LNCAP (cell line): ENCODE measurements around the gene MFN2.

Experiments used
- CTCF ChIP-seq: fragments of 450-650 bp; IDR thresholded peaks from 2 replicates; pipeline ENCODE4 v1.5.1; 2017; ENCODE audit warnings: mild to moderate bottlenecking

Gene MFN2

DNA sequence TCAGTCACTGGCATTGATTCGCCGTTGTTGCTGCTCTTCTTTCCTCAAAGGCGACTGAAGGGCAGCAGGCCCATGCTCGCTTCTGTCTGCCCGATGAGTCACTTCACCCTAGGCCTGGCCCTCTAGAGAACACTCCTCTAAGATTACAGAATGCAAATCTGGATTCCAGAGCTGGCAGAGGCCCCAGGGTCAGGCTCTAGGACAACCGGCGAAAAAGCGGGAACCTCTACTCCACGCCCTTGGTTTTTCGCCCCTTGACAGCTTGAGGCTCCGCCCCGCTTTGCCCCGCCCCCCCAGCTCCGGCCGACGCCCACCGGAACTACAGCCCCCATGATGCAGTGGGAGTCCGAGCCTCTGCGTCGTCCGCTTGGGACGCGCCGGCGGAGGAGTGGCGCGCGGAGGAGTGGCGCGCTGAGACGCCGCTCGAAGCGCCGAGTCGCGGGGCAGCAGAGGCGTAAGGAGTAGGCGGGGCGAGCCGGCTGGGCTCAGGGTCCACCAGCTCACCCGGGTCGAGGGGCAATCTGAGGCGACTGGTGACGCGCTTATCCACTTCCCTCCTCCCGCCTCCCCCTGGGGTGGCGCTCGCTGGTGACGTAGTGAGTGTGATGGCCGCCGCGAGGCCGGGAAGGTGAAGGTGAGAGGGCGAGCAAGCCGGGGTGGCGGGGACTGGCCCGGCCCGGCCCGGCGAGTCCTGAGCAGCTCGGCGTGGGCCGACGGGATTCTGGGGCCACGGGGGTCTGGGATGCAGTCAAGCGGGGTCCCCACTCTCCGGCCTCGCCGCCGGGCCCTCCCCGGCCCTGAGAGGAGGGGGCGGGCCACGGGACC lies at the start of gene MFN2:
TSS of gene MFN2 (plus strand) at position 594 of the 825 bp plus-strand sequence. CDS start 8,725 bp downstream, outside the sequence.
- no peak for TF ChIP-seq CTCF

DNA sequence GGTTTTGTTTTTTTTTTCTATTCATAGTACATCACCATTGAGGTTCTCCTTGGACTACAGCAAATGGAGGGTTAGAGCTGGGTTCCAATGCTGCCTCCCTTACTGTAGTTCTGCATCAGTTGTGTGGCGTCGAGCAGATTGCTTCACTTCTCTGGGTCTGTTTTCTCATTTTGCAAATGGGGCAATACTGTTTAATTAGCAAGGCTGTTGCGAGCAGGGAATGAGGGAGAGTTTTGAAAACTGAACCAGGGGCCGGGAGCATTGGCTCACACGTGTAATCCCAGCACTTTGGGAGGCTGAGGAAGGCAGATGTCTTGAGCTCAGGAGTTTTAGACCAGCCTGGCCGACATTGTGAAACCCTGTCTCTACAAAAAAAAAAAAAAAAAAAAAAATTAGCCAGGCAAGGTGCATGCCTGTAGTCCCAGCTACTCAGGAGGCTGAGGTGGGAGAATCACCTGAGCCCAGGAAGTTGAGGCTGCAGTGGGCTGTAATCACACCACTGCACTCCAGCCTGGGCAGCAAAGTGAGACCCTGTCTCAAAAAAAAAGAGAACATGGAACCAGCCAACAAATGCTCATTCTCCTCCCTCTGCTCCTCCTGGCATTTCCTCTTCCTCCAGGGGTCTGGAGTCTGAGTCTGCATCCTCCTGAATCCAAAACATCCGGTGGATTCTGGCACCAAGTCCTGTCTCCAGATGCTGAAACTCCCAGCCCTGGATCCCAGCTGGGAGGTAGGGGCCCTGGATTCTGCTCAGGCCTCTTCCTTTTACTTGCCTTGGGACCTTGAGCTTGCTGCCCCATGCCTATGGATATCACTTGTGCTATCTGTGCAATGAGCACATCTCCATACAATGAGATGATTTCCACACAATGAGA lies 49.4 kb upstream of the MFN2 start:
- no peak for TF ChIP-seq CTCF

DNA sequence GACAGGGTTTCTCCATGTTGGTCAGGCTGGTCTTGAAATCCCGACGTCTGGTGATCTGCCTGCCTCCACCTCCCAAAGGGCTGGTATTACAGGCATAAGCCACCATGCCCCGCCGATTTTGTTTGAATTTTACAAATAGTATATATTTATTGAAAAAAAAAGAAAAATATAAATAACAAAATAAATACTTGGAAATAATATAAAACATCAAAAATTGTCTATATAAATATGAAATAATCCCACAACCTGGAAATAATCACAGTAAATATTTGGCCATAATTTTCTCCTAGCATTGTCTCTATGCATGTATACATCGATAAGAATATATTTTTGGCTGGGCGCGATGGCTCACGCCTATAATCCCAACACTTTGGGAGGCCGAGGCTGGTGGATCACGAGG lies 48.4 kb upstream of the MFN2 start:
- TF ChIP-seq CTCF = no peak

DNA sequence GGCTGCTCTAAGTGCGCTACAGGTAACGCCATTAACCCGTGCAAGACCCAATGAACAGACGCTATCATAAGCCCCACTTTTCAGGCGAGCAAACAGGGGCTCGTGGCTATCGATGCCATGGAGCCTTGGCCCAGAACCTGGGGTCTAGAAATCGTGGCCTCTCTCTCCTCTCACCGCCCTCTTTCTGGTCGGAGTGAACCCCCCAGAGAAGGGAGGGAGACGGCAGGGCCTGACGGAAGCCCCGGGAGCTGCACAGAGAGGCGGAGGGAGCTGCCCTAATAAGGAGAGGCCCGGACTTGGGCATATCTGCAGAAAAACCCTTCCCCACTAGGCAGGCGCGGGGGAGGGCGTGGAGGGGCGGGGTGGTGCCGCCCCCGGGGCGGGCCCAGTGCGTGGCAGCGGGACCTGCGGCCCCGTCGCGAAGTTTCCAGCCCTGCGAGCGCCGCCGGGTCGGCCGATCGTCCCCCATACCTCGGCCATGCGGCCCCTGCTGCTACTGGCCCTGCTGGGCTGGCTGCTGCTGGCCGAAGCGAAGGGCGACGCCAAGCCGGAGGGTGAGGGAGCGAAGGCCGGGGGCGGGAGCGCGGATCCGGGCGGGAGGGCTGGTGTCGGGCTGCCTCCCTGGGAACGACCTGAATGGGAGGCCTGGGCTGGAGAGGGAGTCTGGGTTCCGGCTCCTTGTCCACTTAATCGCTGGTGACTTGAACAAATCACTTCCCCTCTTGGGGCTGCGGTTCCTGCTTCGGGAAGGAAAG lies 45.8 kb upstream of the MFN2 start, which contains the start of gene PLOD1:
TSS of gene PLOD1 (plus strand) at position 416 of the 755 bp plus-strand sequence. CDS start at position 479, 63 bp downstream.
- no peak for TF ChIP-seq CTCF

GRCh38 chr1:11935057-11935412 lies 45.2 kb upstream of the MFN2 start:
- TF ChIP-seq CTCF = no peak

- no peak for TF ChIP-seq CTCF
Observed at GRCh38 chr1:11938722-11939526, 41.3 kb upstream of the MFN2 start.
